Gastrocnemius medialis (tissue), 4 donors: Measurements from ENCODE around the gene TAT. TPM values are rescaled to one million over a fixed set of nuclear protein-coding genes. Genes with fewer than 3 reads are reported as not detected.

Source experiments
- ATAC-seq, 2 donors: fragments of 150-250 bp; one replicate each; pipeline ENCODE4 v1.9.1; 2016
- DNase-seq, 2 donors: peaks; one replicate each; pipeline ENCODE4 v3.0.0-alpha.2; 2019
- H3K27ac ChIP-seq, 4 donors: fragments of 200-600 bp; sonication (generic); 1 replicate in 1 of 4; 2 replicates in 3 of 4; pipeline ENCODE4 v1.5.1; 2016 to 2018; ENCODE audit warnings: mild to moderate bottlenecking in 2 of 4, moderate library complexity in 1 of 4
- H3K27me3 ChIP-seq, 3 donors: fragments of 200-600 bp; sonication (generic) in 2 of 3; 1 replicate in 1 of 3; 2 replicates in 2 of 3; pipeline versions ENCODE4 v1.5.1 to v1.6.0; 2016 to 2019; ENCODE audit warnings: mild to moderate bottlenecking in 1 of 3, moderate library complexity in 1 of 3
- H3K36me3 ChIP-seq, 2 donors: fragments of 200-600 bp; sonication (generic) in 1 of 2; one replicate each; pipeline ENCODE4 v1.5.1; 2017 to 2018
- H3K4me1 ChIP-seq, 2 donors: fragments of 200-600 bp; sonication (generic) in 1 of 2; one replicate each; pipeline ENCODE4 v1.5.1; 2016 to 2017; ENCODE audit warnings: mild to moderate bottlenecking in 2 of 2
- H3K4me3 ChIP-seq, 4 donors: fragments of 200-600 bp; sonication (generic) in 3 of 4; 1 replicate in 1 of 4; 2 replicates in 3 of 4; pipeline ENCODE4 v1.5.1; 2016 to 2019; ENCODE audit warnings: mild to moderate bottlenecking in 2 of 4
- H3K9me3 ChIP-seq, 3 donors: fragments of 200-600 bp; sonication (generic) in 2 of 3; 1 replicate in 1 of 3; 2 replicates in 2 of 3; pipeline ENCODE4 v1.5.1; 2016 to 2019
- CTCF ChIP-seq, 5 experiments: fragments of 450-650 bp in 3 of 5; fragments of 200-600 bp in 2 of 5; sonication (generic) in 2 of 5; IDR thresholded peaks in 4 of 5; conservative IDR thresholded peaks in 1 of 5; 1 replicate in 4 of 5; 2 replicates in 1 of 5; pipeline ENCODE4 v1.5.1; 2016 to 2019; ENCODE audit warnings: antibody characterized with exemption in 5 of 5, mild to moderate bottlenecking in 3 of 5, moderate library complexity in 3 of 5
- POLR2A ChIP-seq, 2 donors: fragments of 450-650 bp; IDR thresholded peaks; one replicate each; pipeline ENCODE4 v1.6.1; 2017; ENCODE audit warnings: antibody characterized with exemption in 2 of 2, mild to moderate bottlenecking in 2 of 2, moderate library complexity in 2 of 2
- in situ Hi-C, 4 donors: fragments of 200-750 bp; cut with MboI; loops; one replicate each; pipeline versions ENCODE4 v1.15.0 to v1.8.0; 2017; ENCODE audit warnings: low sequenced_read_pairs in 4 of 4
- intact Hi-C: fragments of 100-400 bp; cut with DNase I; formaldehyde crosslinking; loops from one replicate; pipeline ENCODE4 v1.15.1; 2023; ENCODE audit warnings: low total_unique reads
- total RNA-seq, 4 donors: library from RNA; depleted of rRNA; stranded (reverse); fragments of >200 nt; gene quantifications; one replicate each; pipeline versions ENCODE4 v1.1.0 to v1.2.3, GENCODE V29; 2016

Gene TAT
- total RNA-seq, 4 donors from 2014 or later: 1.9 to 3.7 TPM; not detected in 2

- DNase-seq (no peak), ATAC-seq (no peak)
- in situ Hi-C loops: loop anchor here in 1 of 4 donors (25.0 kb wide), 1 partner anchor 87 kb away; no protein-coding TSS in a partner anchor
- H3K4me1 ChIP-seq: no peaks in the 10 kb centered on the region
- no peaks in the 10 kb centered on the region for H3K36me3 ChIP-seq
- no peak overlapping the region for H3K4me3 ChIP-seq
- H3K27ac ChIP-seq: no peak overlapping the region
- intact Hi-C loops: no loop called here
- H3K27me3 ChIP-seq: peaks cover 0 to 17% (median 12%) of the 10 kb centered on the region in 3 donors
- H3K9me3 ChIP-seq: no peaks in the 10 kb centered on the region
- TF ChIP-seq POLR2A (IDR thresholded peaks at IDR 0.05): no peak
- no peak for TF ChIP-seq CTCF (IDR thresholded peaks at IDR 0.05 in 4 of 5, conservative IDR thresholded peaks at IDR 0.05 in 1 of 5)
Observed at GRCh38 chr16:71524566-71525553, 52.0 kb downstream of the TAT start.

GRCh38 chr16:71520550-71520949 lies 56.3 kb downstream of the TAT start:
- in situ Hi-C loops (loop anchor here in 1 of 4 donors (25.0 kb wide), 1 partner anchor 92 kb away; no protein-coding TSS in a partner anchor), intact Hi-C loops (no loop called here)
- Histone ChIP-seq H3K4me1 (no peaks in the 10 kb centered on the region), H3K36me3 (no peaks in the 10 kb centered on the region), H3K27me3 (peaks cover 0 to 10% (median 7%) of the 10 kb centered on the region in 3 donors), H3K27ac (no peak overlapping the region), H3K9me3 (no peaks in the 10 kb centered on the region), H3K4me3 (no peak overlapping the region)
- TF ChIP-seq CTCF (IDR thresholded peaks at IDR 0.05 in 4 of 5, conservative IDR thresholded peaks at IDR 0.05 in 1 of 5): no peak
- TF ChIP-seq POLR2A (IDR thresholded peaks at IDR 0.05): no peak
- ATAC-seq (no peak), DNase-seq (no peak)

Other genes starting within 250 kb of the TAT start
- gene CALB2, start 218.4 kb downstream of the TAT start, total RNA-seq: 1 to 10 TPM in 1 of 4 donors, under 1 TPM in 2, not detected in 1; 0.23 to 3.2 (median 0.31) TPM
- gene TLE7, start 135.0 kb downstream of the TAT start, total RNA-seq: not detected
- gene ZNF23, start 114.8 kb downstream of the TAT start, total RNA-seq: 1 to 10 TPM; 3.6 to 5.6 (median 4.7) TPM
- 1 to 10 TPM in 3 of 4 donors, under 1 TPM in 1; 0.65 to 3.3 (median 1.5) TPM for gene ZNF19, start 87.8 kb downstream of the TAT start, total RNA-seq
- not detected for gene CHST4, start 50.7 kb downstream of the TAT start, total RNA-seq
- under 1 TPM in 1 of 4 donors, not detected in 3; 0.32 TPM for gene MARVELD3, start 49.1 kb upstream of the TAT start, total RNA-seq
- 1 to 10 TPM; 4.5 to 9.1 (median 5.0) TPM for gene PHLPP2, start 147.6 kb upstream of the TAT start, total RNA-seq
- gene AP1G1, start 231.7 kb upstream of the TAT start, total RNA-seq: 10 to 100 TPM; 60.7 to 80.6 (median 66.3) TPM